CD4-positive, alpha-beta T cell treated with Interleukin-15 for 4 hours (primary cell): ENCODE measurements around the gene MTCH1.
A peak's percentile ranks its signal among the peaks of the same experiment; 100 is the strongest.

ENCODE experiments used
- DNase-seq: peaks from one replicate; pipeline ENCODE4 v3.0.0-alpha.2; 2020; ENCODE audit warnings: low spot score

MTCH1 gene

GRCh38 chr6:37017606-37018197 lies 31.7 kb upstream of the MTCH1 start:
- DNase-seq, result no peak

- DNase-seq, result no peak
These were observed 31.0 kb upstream of the MTCH1 start for GRCh38 chr6:37016995-37017394.

- no peak for DNase-seq
These were observed 29.5 kb upstream of the MTCH1 start for GRCh38 chr6:37015532-37015931.

- no peak for DNase-seq
These were observed 28.7 kb upstream of the MTCH1 start for GRCh38 chr6:37014667-37015066.

- no peak for DNase-seq
These were observed 27.8 kb upstream of the MTCH1 start for GRCh38 chr6:37013516-37014491.

GRCh38 chr6:37011656-37012378 lies 25.8 kb upstream of the MTCH1 start:
- DNase-seq, result no peak

GRCh38 chr6:37010402-37010892 lies 24.5 kb upstream of the MTCH1 start:
- no peak for DNase-seq

- DNase-seq, result no peak
These were observed 22.8 kb upstream of the MTCH1 start for GRCh38 chr6:37008484-37009465.

- DNase-seq, result peak; percentile 7
These were observed 21.5 kb upstream of the MTCH1 start for GRCh38 chr6:37007340-37008043.

- DNase-seq, result no peak
These were observed 20.9 kb upstream of the MTCH1 start for GRCh38 chr6:37006793-37007339.

- DNase-seq, result peak; percentile 22
These were observed 20.0 kb upstream of the MTCH1 start for GRCh38 chr6:37005827-37006567.

GRCh38 chr6:37005061-37005810 lies 19.2 kb upstream of the MTCH1 start, which contains the start of gene FGD2:
TSS of gene FGD2 (plus strand) at chr6:37005655. CDS start at chr6:37005818, 163 bp downstream.
- DNase-seq, result no peak

- DNase-seq, result no peak
These were observed 18.3 kb upstream of the MTCH1 start for GRCh38 chr6:37004044-37004980.

GRCh38 chr6:36999751-37000125 lies 13.7 kb upstream of the MTCH1 start:
- DNase-seq, result no peak

GRCh38 chr6:36999061-36999750 lies 13.2 kb upstream of the MTCH1 start:
- no peak for DNase-seq

- no peak for DNase-seq
These were observed 12.7 kb upstream of the MTCH1 start for GRCh38 chr6:36998723-36999038.
